ENCODE data around the gene GTF2F2. TPM values are rescaled to one million over a fixed set of nuclear protein-coding genes. Genes with fewer than 3 reads are reported as not detected.

The GTF2F2 gene
- total and polyA plus RNA-seq, 2 donors (not counting 3 experiments of a cell fraction or from before 2014, with no cell fraction given) = 7.5 to 23.6 TPM

- Histone ChIP-seq H3K27me3 (ENCODE audit: control insufficient read depth in 2 of 2, insufficient read depth in 2 of 2, low read length in 2 of 2) (no peaks in the 10 kb centered on the region), H3K9me3 (replicated peaks; ENCODE audit: control insufficient read depth, insufficient read depth, low read length) (no peaks in the 10 kb centered on the region), H3K9me1 (replicated peaks; ENCODE audit: control insufficient read depth, extremely low read depth, insufficient read depth, low read length) (no peaks in the 10 kb centered on the region), H3K4me2 (ENCODE audit: insufficient read depth, low read length) (peak overlapping the region; percentile 28), H2AFZ (ENCODE audit: low read depth, low read length) (no peak overlapping the region), H3K9ac (replicated peaks; ENCODE audit: extremely low read depth, insufficient read depth, low read length) (no peak overlapping the region), H3K4me1 (ENCODE audit: control insufficient read depth, extremely low read depth, insufficient read depth, low read length) (peaks cover 8% of the 10 kb centered on the region), H3K27ac (ENCODE audit: insufficient read depth, low read depth, low read length) (no peak overlapping the region), H3K79me2 (ENCODE audit: control insufficient read depth, insufficient read depth, low read length) (no peaks in the 10 kb centered on the region), H3K4me3 (replicated peaks in 1 of 3; ENCODE audit: insufficient read depth in 1 of 3, low read depth in 1 of 3, low read length in 3 of 3) (no peak overlapping the region), H4K20me1 (replicated peaks; ENCODE audit: control insufficient read depth, extremely low read depth, insufficient read depth, low read length) (no peaks in the 10 kb centered on the region), H3K36me3 (ENCODE audit: control insufficient read depth in 2 of 2, extremely low read depth in 1 of 2, insufficient read depth in 2 of 2, low read length in 2 of 2) (no peaks in the 10 kb centered on the region)
- TF ChIP-seq POLR2A (IDR thresholded peaks at IDR 0.05; ENCODE audit: low read depth, low read length) (no peak), POLR2AphosphoS5 (IDR thresholded peaks at IDR 0.05; ENCODE audit: insufficient read depth, low read depth, low read length) (peak; percentile 40)
- intact Hi-C loops (cut with micrococcal nuclease) (no loop called here), dilution Hi-C loops (cut with MboI; ENCODE audit: extremely low pct_ligation_motif_present, low sequenced_read_pairs) (no loop called here)
- DNase-seq (ENCODE audit: low read depth, low spot score) (peak; percentile 68), FAIRE-seq (peak; percentile 87)
- ChIA-PET CTCF (interaction anchor here (8.1 kb wide), 1 partner anchor 230 kb away, joined by 287 read pairs; no protein-coding TSS in a partner anchor), POLR2A (no interaction called here)
- BruUV-seq (replicated peaks) = no TSS peak
Observed at GRCh38 chr13:45278096-45278645, 157.9 kb downstream of the GTF2F2 start.

GRCh38 chr13:45280011-45280410, 159.7 kb downstream of the GTF2F2 start:
- Histone ChIP-seq H4K20me1 (replicated peaks; ENCODE audit: control insufficient read depth, extremely low read depth, insufficient read depth, low read length) (no peaks in the 10 kb centered on the region), H3K9ac (replicated peaks; ENCODE audit: extremely low read depth, insufficient read depth, low read length) (no peak overlapping the region), H3K4me1 (ENCODE audit: control insufficient read depth, extremely low read depth, insufficient read depth, low read length) (peaks cover 8% of the 10 kb centered on the region), H3K36me3 (ENCODE audit: control insufficient read depth in 2 of 2, extremely low read depth in 1 of 2, insufficient read depth in 2 of 2, low read length in 2 of 2) (no peaks in the 10 kb centered on the region), H3K9me1 (replicated peaks; ENCODE audit: control insufficient read depth, extremely low read depth, insufficient read depth, low read length) (no peaks in the 10 kb centered on the region), H3K4me2 (ENCODE audit: insufficient read depth, low read length) (no peak overlapping the region), H3K79me2 (ENCODE audit: control insufficient read depth, insufficient read depth, low read length) (no peaks in the 10 kb centered on the region), H3K27ac (ENCODE audit: insufficient read depth, low read depth, low read length) (no peak overlapping the region), H2AFZ (ENCODE audit: low read depth, low read length) (no peak overlapping the region), H3K9me3 (replicated peaks; ENCODE audit: control insufficient read depth, insufficient read depth, low read length) (no peaks in the 10 kb centered on the region), H3K27me3 (ENCODE audit: control insufficient read depth in 2 of 2, insufficient read depth in 2 of 2, low read length in 2 of 2) (no peaks in the 10 kb centered on the region), H3K4me3 (replicated peaks in 1 of 3; ENCODE audit: insufficient read depth in 1 of 3, low read depth in 1 of 3, low read length in 3 of 3) (no peak overlapping the region)
- FAIRE-seq (no peak), DNase-seq (ENCODE audit: low read depth, low spot score) (no peak)
- dilution Hi-C loops (cut with MboI; ENCODE audit: extremely low pct_ligation_motif_present, low sequenced_read_pairs) (no loop called here), intact Hi-C loops (cut with micrococcal nuclease) (loop anchor here (2.0 to 10.0 kb wide), 3 partner anchors 29 to 1375 kb away; no protein-coding TSS in a partner anchor)
- ChIA-PET CTCF (interaction anchor here (0.6 to 8.1 kb wide), 14 partner anchors 14 to 307 kb away, joined by 3 to 287 read pairs (median 8); partner anchors contain the start of gene GTF2F2), POLR2A (no interaction called here)
- no peak for TF ChIP-seq MYC (IDR thresholded peaks at IDR 0.05; ENCODE audit: low read depth, low read length)
- no peak for TF ChIP-seq POLR2AphosphoS5 (IDR thresholded peaks at IDR 0.05; ENCODE audit: insufficient read depth, low read depth, low read length)
- no TSS peak for BruUV-seq (replicated peaks)
